RPMI8226 (cell line): ENCODE data around the gene ACSL1.

Experiments
- DNase-seq: peaks from one replicate; pipeline ENCODE4 v3.0.0-alpha.2; 2015

ACSL1 gene

GRCh38 chr4:184838249-184839074, 12.7 kb upstream of the ACSL1 start:
- no peak for DNase-seq

GRCh38 chr4:184836613-184837012, 10.8 kb upstream of the ACSL1 start:
- DNase-seq, result no peak

GRCh38 chr4:184833046-184833838, 7.5 kb upstream of the ACSL1 start:
- no peak for DNase-seq

DNA sequence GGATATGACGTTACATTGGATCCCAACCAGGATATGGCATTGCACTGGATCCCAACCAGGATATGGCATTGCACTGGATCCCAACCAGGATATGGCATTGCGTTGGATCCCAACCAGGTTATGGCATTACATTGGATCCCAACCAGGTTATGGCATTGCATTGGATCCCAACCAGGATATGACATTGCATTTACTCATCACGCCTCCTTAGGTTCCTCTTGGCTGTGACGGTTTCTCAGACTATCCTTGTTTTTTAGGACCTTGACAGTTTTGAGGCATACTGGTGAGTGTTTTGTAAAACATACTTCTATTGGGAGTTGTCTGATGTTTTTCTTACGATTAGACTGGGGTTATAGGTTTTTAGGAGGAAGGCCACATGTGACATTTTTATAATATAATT, 5.4 kb upstream of the ACSL1 start:
- no peak for DNase-seq

GRCh38 chr4:184826691-184827270, 1.0 kb upstream of the ACSL1 start:
- peak; percentile 18 for DNase-seq

- DNase-seq, result peak; percentile 31
These were observed 450 bp downstream of the ACSL1 start for GRCh38 chr4:184825141-184825895.

DNA sequence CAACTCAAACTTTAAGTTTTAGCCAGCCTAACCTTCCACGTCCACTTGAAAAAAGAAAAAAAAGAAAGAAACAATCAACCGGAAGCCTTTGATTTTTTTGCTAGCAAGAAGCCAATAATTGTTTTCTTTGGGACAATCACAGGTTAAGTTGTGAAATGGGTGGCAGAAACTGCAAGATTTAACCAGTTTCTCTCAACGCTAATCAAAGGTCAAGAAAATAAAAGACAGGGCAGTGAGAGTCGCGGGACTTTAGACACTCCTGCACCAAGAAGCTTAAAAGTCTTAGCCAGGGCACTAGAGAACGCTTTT, 1.0 kb downstream of the ACSL1 start:
- DNase-seq, result no peak

- no peak for DNase-seq
These were observed 1.5 kb downstream of the ACSL1 start for GRCh38 chr4:184824081-184824775.

DNA sequence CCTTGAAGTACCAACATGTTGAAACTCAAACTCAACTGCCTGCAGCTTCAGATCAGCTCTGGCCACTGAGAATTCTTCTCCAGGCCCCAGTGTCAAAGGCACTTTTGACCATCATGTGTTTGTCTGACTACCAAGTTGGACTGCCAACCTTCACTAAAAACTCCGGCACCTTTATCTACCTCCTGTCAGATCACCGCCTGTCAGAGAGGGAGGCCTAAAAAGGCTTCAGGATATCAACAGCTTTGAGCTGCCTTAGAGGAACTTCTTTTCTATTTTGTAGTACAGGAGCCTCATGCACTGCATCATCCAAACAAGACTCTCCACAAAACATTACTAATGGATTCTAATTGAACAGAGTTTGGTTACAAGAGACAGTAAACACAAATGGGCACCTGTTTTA, 2.8 kb downstream of the ACSL1 start:
- no peak for DNase-seq

- no peak for DNase-seq
These were observed 3.4 kb downstream of the ACSL1 start for GRCh38 chr4:184822356-184822755.

DNA sequence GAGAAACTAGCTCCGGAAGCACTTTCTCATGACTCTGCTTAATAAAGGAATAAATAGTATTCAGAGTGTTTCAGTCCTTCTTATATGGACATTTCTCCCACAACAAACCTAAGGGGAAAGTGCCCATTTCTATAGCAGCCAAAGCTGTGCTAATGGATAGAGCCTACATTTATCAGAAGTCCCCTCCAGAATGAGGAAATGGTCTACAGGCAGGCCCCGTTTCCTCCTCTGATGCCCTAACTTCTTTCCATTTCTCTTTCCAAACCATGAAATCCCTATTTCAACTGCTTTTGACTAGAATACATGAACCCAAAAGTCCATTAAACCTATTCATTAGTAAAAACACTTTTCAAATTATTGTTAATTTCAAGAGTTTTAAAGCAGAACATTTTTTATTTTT, 4.5 kb downstream of the ACSL1 start:
- no peak for DNase-seq

DNA sequence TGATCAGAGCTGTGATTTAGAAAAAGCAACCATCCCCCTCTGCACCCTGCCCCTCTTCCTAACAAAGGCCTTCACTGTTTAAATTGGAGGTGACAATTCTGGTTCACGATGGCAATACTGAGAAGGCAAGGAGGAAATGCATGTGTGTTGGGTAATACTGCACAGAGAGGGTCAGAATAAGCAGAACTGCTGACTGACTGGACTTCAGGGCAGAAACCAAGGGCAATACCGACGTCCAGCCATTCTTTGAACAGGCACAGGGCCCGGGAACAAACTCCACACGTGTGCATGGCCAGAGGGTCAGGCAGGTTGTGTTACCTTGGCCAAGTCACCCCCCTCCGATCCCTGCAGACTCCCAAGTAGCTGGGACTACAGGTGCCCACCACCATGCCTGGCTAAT, 6.0 kb downstream of the ACSL1 start:
- no peak for DNase-seq

DNA sequence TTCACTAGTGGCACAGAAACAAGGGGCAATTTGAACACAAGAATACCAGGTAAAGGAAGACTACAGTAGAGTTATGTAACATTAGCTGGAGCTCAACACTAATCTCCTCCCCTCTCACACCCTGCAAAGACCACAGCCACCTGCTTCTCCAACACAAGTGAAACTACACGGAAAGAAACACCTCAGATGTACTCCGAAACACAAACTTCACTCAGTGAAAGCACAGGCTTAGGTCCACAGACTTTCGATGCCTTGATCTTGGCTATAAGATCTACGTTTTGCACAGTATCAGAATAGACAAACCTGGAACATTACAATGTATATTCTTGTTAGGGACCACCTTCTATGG, 7.6 kb downstream of the ACSL1 start:
- peak; percentile 44 for DNase-seq

DNA sequence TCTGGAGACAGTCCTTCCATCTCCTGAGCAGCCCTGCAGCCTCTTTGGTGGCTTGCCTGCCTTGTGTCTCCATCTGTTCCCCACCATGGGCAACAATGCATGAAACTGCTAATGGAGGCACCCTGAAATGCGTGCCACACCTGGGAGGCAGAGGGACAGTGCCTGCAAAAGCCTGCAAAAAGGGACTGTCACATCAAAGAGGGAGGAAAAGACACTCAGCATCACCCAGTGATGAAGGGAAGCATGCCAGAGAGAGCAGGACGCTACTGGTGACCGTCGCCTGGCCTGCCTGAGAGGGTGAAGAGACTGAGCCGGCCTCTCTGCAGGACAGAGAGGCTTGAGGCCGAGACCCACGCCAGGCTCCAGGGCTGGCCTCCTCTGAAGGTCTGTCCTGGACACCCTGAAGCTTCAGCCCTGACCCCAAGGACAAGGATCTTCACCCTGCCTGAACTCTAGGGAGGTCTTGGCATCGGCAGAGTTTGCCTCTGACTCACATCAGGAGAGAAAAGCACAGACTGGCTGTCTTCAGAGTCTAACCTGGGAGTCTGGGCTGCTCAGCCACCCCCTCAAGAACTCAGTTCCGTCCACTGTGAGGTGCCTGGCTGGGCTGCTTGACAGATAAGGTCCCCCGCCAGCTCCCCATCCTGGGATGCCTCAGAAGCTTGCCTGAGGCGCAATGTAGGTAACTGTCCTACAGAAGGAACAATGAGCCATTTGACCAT, 8.1 kb downstream of the ACSL1 start:
- no peak for DNase-seq

DNA sequence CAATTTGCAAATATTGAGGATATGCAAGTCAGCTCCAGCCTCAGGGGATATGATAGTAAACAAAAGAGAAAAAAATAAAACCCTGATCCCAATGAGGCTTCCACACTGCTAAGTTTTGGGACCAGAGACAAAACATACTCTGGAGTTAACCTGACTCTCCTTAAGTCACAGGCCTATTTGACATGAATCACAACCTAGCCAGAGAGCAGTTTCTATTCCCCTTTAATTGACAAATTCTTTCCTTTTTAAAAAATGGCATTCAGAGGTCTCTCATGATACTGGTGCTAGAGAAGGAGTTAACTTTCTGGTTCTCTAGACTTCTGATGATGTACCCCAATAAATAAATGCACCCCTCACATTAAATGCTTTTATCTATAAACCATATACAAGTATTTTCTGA, 8.8 kb downstream of the ACSL1 start:
- DNase-seq, result peak; percentile 20

DNA sequence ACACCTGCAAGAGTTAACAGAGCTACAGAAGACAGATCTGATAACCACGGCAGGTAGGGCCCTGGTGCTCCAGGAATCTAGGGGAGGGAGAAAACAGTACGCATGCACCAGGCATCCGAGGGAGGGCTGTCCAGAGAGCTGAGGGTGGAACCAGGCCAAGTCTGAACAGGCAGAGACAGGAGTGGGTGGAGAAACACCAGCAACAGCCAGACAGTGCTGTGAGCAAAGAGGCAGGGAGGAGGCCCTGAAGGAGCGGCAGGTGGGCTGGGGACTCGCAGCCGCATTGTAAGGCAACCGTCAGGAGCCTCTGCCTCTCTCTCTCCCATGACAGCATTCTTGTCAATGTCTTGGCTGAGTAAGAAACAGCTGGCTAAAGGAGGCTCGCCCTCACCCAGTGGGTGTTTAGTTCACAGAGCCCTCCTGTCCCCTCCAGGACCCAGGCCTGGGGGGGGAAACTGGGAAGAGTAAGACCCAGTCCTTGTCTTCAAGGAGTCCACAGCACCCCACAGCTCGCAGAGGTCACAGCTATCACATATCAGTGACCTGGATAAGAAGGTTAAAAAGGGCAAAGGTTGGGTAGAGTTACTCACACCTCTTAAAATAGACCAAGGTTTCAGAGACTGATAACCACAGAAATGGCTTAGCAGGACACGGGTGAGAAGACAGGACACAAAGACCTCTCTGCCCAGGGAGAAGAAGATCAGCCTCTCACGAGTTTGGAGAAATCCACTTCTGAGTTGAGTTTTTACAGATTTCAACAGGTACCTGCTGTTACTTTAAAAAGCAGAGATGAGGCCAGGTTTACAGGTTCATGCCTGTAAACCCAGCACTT, 10.5 kb downstream of the ACSL1 start:
- peak; percentile 90 for DNase-seq

DNA sequence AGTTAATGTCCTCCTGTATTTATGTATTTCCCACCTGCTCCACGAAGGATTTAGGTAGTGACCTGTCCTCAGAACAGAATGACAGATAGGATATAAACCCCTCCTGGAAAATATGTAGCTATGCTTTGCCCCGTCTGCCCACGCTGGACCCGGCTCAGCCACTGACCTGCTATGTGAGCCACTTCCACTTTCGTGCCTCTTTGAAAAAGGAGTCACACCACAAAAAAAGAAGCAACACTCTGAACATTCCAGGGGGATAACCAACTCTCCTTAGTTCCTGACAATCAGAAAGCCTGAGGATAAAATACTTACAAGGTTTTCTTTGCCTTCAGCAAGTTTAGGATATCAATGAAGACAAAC, 11.1 kb downstream of the ACSL1 start:
- no peak for DNase-seq

DNA sequence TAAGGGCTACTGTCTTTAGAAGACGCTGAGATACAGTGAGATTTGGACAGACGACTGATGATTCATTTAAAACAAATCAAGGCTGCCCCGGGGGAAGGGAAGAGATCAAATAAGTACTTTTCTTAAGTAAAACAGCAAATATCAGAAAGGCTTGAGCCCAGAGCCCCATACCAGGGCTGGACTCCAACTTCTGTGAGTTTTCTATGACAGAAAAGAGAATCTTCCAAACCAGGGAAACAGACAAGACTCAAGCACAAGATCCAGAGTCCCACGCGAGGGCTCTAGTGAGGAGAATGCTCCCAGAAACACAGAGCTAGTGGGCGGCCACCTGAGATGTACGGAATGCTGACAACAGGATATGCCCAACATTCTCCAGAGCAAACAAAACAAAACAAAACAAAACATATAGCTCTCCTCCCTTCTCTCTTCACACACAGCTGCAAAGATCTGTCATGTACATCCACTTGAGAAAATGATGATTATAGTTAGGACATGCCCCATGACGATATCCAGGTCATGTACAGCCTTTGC, 13.1 kb downstream of the ACSL1 start:
- DNase-seq, result no peak

GRCh38 chr4:184812199-184812542, 13.6 kb downstream of the ACSL1 start:
- no peak for DNase-seq

GRCh38 chr4:184811526-184812198, 14.1 kb downstream of the ACSL1 start:
- DNase-seq, result no peak

GRCh38 chr4:184810720-184811119, 15.0 kb downstream of the ACSL1 start:
- DNase-seq, result no peak
